GM12875 (cell line): ENCODE measurements around the gene TTI1.

Source experiments
- H3K4me3 ChIP-seq: one replicate; pipeline ENCODE4 v1.5.1; 2011; ENCODE audit warnings: low read depth, low read length, control low read depth
- TF ChIP-seq, protein P1 (sequence below): IDR thresholded peaks from 2 replicates; pipeline ENCODE4 v1.5.1; 2011; ENCODE audit warnings: low read depth, mild to moderate bottlenecking, control low read depth, inconsistent platforms, low read length, moderate library complexity, borderline replicate concordance; ENCODE audit not compliant: insufficient read depth

TTI1 gene

GRCh38 chr20:37961066-37961465 is 72.2 kb downstream of the TTI1 start:
- TF ChIP-seq, protein P1, sequence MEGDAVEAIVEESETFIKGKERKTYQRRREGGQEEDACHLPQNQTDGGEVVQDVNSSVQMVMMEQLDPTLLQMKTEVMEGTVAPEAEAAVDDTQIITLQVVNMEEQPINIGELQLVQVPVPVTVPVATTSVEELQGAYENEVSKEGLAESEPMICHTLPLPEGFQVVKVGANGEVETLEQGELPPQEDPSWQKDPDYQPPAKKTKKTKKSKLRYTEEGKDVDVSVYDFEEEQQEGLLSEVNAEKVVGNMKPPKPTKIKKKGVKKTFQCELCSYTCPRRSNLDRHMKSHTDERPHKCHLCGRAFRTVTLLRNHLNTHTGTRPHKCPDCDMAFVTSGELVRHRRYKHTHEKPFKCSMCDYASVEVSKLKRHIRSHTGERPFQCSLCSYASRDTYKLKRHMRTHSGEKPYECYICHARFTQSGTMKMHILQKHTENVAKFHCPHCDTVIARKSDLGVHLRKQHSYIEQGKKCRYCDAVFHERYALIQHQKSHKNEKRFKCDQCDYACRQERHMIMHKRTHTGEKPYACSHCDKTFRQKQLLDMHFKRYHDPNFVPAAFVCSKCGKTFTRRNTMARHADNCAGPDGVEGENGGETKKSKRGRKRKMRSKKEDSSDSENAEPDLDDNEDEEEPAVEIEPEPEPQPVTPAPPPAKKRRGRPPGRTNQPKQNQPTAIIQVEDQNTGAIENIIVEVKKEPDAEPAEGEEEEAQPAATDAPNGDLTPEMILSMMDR: no peak
- no peak overlapping the region for H3K4me3 ChIP-seq

DNA sequence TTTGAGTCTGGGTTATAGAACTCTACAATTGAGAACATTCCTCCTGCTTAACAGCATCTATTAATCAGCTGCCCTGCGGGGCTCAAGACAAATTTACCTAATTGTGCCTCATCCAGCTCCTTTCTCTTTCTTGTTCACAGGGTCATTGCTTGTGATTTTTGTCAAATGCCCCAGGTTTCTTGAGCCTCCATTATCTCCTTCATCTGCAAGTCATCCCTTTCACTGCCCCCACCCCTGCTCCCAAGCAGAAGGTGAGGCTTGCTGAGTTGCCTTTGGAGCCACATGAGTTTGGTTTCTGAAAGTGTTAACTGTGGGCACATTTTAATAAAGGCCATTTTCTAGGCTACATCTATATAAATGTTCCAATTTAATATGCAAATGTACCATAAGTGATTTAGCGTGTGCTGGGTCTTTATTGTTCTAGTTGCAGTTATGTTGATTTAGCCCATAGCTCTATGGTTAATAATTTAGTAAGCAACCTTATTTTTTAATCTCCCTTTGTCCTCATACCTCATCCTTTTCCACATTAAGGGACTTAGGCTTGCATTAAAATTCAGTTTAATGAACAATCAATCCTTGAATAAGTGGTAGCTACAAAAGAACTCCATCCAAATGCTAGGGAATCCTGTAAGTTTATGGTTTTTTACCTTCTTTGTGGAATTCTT is 74.3 kb downstream of the TTI1 start:
- TF ChIP-seq, protein P1: no peak
- H3K4me3 ChIP-seq: no peak overlapping the region

- TF ChIP-seq, protein P1: no peak
- H3K4me3 ChIP-seq: no peak overlapping the region
These were observed 77.1 kb downstream of the TTI1 start for GRCh38 chr20:37956107-37956585.

GRCh38 chr20:37955511-37955910 is 77.7 kb downstream of the TTI1 start:
- no peak overlapping the region for H3K4me3 ChIP-seq
- TF ChIP-seq, protein P1: no peak

- TF ChIP-seq, protein P1: no peak
- H3K4me3 ChIP-seq: no peak overlapping the region
These were observed 78.6 kb downstream of the TTI1 start for GRCh38 chr20:37954626-37955025.

DNA sequence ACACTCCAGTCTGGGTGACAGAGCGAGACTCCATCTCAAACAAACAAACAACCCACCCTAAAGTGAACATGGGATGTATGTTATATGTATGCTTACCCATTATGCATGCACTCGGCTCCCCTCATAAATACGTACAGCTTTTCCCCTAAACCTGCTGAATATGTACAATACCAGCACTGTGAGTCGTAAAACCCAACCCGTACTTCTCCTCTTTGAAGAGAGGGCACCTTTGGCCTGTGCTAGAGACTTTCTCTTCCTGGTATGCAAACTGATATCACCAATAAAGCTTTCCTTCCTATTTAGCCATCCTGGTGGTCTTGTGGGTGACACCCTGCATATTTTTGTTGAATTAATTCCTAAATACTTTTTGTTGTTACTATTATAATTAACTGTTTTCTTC is 79.1 kb downstream of the TTI1 start:
- no peak overlapping the region for H3K4me3 ChIP-seq
- TF ChIP-seq, protein P1: no peak

DNA sequence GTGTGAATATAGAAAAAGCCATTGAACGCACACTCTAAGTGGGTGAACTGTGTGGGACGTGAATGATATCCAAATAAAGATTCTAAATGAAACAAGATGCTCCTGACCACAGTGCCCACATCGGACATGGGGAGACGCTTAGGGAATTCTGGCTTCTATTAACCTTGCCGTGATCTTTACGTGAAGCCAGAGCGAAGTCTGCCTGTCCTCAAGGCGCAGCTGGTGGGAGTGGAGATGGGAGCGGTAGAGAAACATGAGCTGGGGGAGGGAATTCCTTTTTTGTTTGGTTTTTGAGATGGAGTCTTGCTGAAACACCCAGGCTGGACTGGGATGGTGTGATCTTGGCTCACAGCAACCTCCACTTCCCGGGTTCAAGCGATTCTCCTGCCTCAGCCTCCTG is 84.3 kb downstream of the TTI1 start:
- H3K4me3 ChIP-seq: no peak overlapping the region
- TF ChIP-seq, protein P1: no peak
